Activated CD4-positive, alpha-beta memory T cell treated with anti-CD3 and anti-CD28 coated beads, Interleukin-2, amount 10 ng/mL, durations not matched to agents 7 days and 5 days (primary cell): ENCODE measurements around the gene NDEL1. TPM values are rescaled to one million over a fixed set of nuclear protein-coding genes. Genes with fewer than 3 reads are reported as not detected.

Experiments used
- CTCF ChIA-PET: fragments of 350-600 bp; sonication (Branson Sonifier 250); formaldehyde crosslinking; loops from one replicate; lab custom pipeline; 2021; ENCODE audit warnings: antibody characterized with exemption, inconsistent platforms; lab: Charles Lee
- POLR2A ChIA-PET: fragments of 350-600 bp; sonication (Branson Sonifier 250); formaldehyde crosslinking; loops from one replicate; lab custom pipeline; 2021; ENCODE audit warnings: antibody characterized with exemption; lab: Charles Lee
- DNase-seq: peaks from one replicate; pipeline ENCODE4 v3.0.0-alpha.2; 2020
- H3K27ac Mint-ChIP-seq: one replicate; pipeline ENCODE4 v1.8.0; 2021; ENCODE audit warnings: mild to moderate bottlenecking, mixed read lengths
- H3K27me3 Mint-ChIP-seq: one replicate; pipeline ENCODE4 v1.8.0; 2021; ENCODE audit warnings: mixed read lengths
- H3K36me3 Mint-ChIP-seq: one replicate; pipeline ENCODE4 v1.8.0; 2021; ENCODE audit warnings: low read depth, mixed read lengths
- H3K4me1 Mint-ChIP-seq: one replicate; pipeline ENCODE4 v1.8.0; 2021; ENCODE audit warnings: mixed read lengths
- H3K4me3 Mint-ChIP-seq: one replicate; pipeline ENCODE4 v1.8.0; 2021; ENCODE audit warnings: mild to moderate bottlenecking, mixed read lengths
- H3K9me3 Mint-ChIP-seq: one replicate; pipeline ENCODE4 v1.8.0; 2021; ENCODE audit warnings: mixed read lengths
- total RNA-seq, 2 experiments: library from RNA; stranded (reverse); gene quantifications; one replicate each; pipeline ENCODE4 v1.2.3, GENCODE V29; 2021

The NDEL1 gene
- total RNA-seq, 2 experiments from 2014 or later: 63.5 to 64.0 TPM

- Mint-ChIP-seq H3K9me3 (no peaks in the 10 kb centered on the region), H3K4me1 (no peaks in the 10 kb centered on the region), H3K36me3 (peaks cover 57% of the 10 kb centered on the region), H3K27me3 (no peaks in the 10 kb centered on the region), H3K27ac (no peak overlapping the region), H3K4me3 (no peak overlapping the region)
- no peak for DNase-seq
- POLR2A ChIA-PET: interaction anchor here (0.8 kb wide), 1 partner anchor 361 kb away, joined by 3 read pairs; no protein-coding TSS in a partner anchor
- CTCF ChIA-PET: interaction anchor here (0.9 kb wide), 1 partner anchor 66 kb away, joined by 3 read pairs; no protein-coding TSS in a partner anchor
Measured at GRCh38 chr17:8475781-8476180, 40.1 kb downstream of the NDEL1 start.

GRCh38 chr17:8476741-8477140 lies 41.1 kb downstream of the NDEL1 start:
- no peak overlapping the region for H3K4me3 Mint-ChIP-seq
- peaks cover 58% of the 10 kb centered on the region for H3K36me3 Mint-ChIP-seq
- DNase-seq: no peak
- H3K27ac Mint-ChIP-seq: no peak overlapping the region
- no peaks in the 10 kb centered on the region for H3K27me3 Mint-ChIP-seq
- ChIA-PET POLR2A (no interaction called here), CTCF (no interaction called here)
- no peaks in the 10 kb centered on the region for H3K9me3 Mint-ChIP-seq
- H3K4me1 Mint-ChIP-seq: no peaks in the 10 kb centered on the region

- Mint-ChIP-seq H3K27me3 (no peaks in the 10 kb centered on the region), H3K4me1 (no peaks in the 10 kb centered on the region), H3K4me3 (no peak overlapping the region), H3K36me3 (peaks cover 59% of the 10 kb centered on the region), H3K27ac (no peak overlapping the region), H3K9me3 (peaks cover under 1% of the 10 kb centered on the region)
- DNase-seq: no peak
- ChIA-PET CTCF (no interaction called here), POLR2A (no interaction called here)
Measured at GRCh38 chr17:8477171-8477570, 41.5 kb downstream of the NDEL1 start.

GRCh38 chr17:8477715-8478441 lies 42.2 kb downstream of the NDEL1 start:
- ChIA-PET POLR2A (no interaction called here), CTCF (no interaction called here)
- DNase-seq: no peak
- H3K36me3 Mint-ChIP-seq: peaks cover 64% of the 10 kb centered on the region
- no peak overlapping the region for H3K27ac Mint-ChIP-seq
- H3K9me3 Mint-ChIP-seq: peaks cover 6% of the 10 kb centered on the region
- H3K4me3 Mint-ChIP-seq: no peak overlapping the region
- H3K27me3 Mint-ChIP-seq: no peaks in the 10 kb centered on the region
- no peaks in the 10 kb centered on the region for H3K4me1 Mint-ChIP-seq

- Mint-ChIP-seq H3K36me3 (peaks cover 63% of the 10 kb centered on the region), H3K4me1 (no peaks in the 10 kb centered on the region), H3K27me3 (no peaks in the 10 kb centered on the region), H3K9me3 (peaks cover 14% of the 10 kb centered on the region), H3K27ac (no peak overlapping the region), H3K4me3 (no peak overlapping the region)
- ChIA-PET POLR2A (no interaction called here), CTCF (interaction anchor here (0.5 to 1.1 kb wide), 2 partner anchors 96 to 166 kb away, joined by 3 read pairs; no protein-coding TSS in a partner anchor)
- no peak for DNase-seq
Measured at GRCh38 chr17:8479431-8479947, 43.8 kb downstream of the NDEL1 start.

GRCh38 chr17:8480011-8480976 lies 44.6 kb downstream of the NDEL1 start:
- H3K4me1 Mint-ChIP-seq: no peaks in the 10 kb centered on the region
- peaks cover 19% of the 10 kb centered on the region for H3K9me3 Mint-ChIP-seq
- no peaks in the 10 kb centered on the region for H3K27me3 Mint-ChIP-seq
- ChIA-PET POLR2A (no interaction called here), CTCF (interaction anchor here (1.1 kb wide), 1 partner anchor 97 kb away, joined by 3 read pairs; no protein-coding TSS in a partner anchor)
- no peak overlapping the region for H3K27ac Mint-ChIP-seq
- peaks cover 60% of the 10 kb centered on the region for H3K36me3 Mint-ChIP-seq
- H3K4me3 Mint-ChIP-seq: no peak overlapping the region
- DNase-seq: no peak

GRCh38 chr17:8481089-8481488 lies 45.4 kb downstream of the NDEL1 start:
- Mint-ChIP-seq H3K27ac (no peak overlapping the region), H3K27me3 (no peaks in the 10 kb centered on the region), H3K36me3 (peaks cover 53% of the 10 kb centered on the region), H3K4me3 (no peak overlapping the region), H3K9me3 (peaks cover 19% of the 10 kb centered on the region), H3K4me1 (no peaks in the 10 kb centered on the region)
- ChIA-PET POLR2A (no interaction called here), CTCF (no interaction called here)
- DNase-seq: no peak

- CTCF ChIA-PET: no interaction called here
- no peaks in the 10 kb centered on the region for H3K27me3 Mint-ChIP-seq
- DNase-seq: no peak
- no peak overlapping the region for H3K4me3 Mint-ChIP-seq
- POLR2A ChIA-PET: no interaction called here
- H3K4me1 Mint-ChIP-seq: no peaks in the 10 kb centered on the region
- H3K36me3 Mint-ChIP-seq: peaks cover 55% of the 10 kb centered on the region
- peaks cover 19% of the 10 kb centered on the region for H3K9me3 Mint-ChIP-seq
- H3K27ac Mint-ChIP-seq: no peak overlapping the region
Measured at GRCh38 chr17:8481703-8482102, 46.0 kb downstream of the NDEL1 start.

GRCh38 chr17:8482546-8482945 lies 46.9 kb downstream of the NDEL1 start:
- peaks cover 19% of the 10 kb centered on the region for H3K9me3 Mint-ChIP-seq
- peaks cover 59% of the 10 kb centered on the region for H3K36me3 Mint-ChIP-seq
- H3K4me3 Mint-ChIP-seq: no peak overlapping the region
- ChIA-PET CTCF (no interaction called here), POLR2A (no interaction called here)
- H3K4me1 Mint-ChIP-seq: no peaks in the 10 kb centered on the region
- no peak overlapping the region for H3K27ac Mint-ChIP-seq
- DNase-seq: no peak
- H3K27me3 Mint-ChIP-seq: no peaks in the 10 kb centered on the region

GRCh38 chr17:8484465-8484864 lies 48.8 kb downstream of the NDEL1 start:
- CTCF ChIA-PET: no interaction called here
- Mint-ChIP-seq H3K36me3 (peaks cover 53% of the 10 kb centered on the region), H3K27ac (no peak overlapping the region), H3K9me3 (peaks cover 19% of the 10 kb centered on the region), H3K4me1 (no peaks in the 10 kb centered on the region), H3K4me3 (no peak overlapping the region), H3K27me3 (no peaks in the 10 kb centered on the region)
- DNase-seq: no peak
- POLR2A ChIA-PET: no interaction called here

GRCh38 chr17:8485491-8485890 lies 49.8 kb downstream of the NDEL1 start:
- no peak for DNase-seq
- peaks cover 19% of the 10 kb centered on the region for H3K9me3 Mint-ChIP-seq
- H3K4me3 Mint-ChIP-seq: no peak overlapping the region
- POLR2A ChIA-PET: no interaction called here
- H3K27me3 Mint-ChIP-seq: no peaks in the 10 kb centered on the region
- H3K27ac Mint-ChIP-seq: no peak overlapping the region
- CTCF ChIA-PET: interaction anchor here (1.1 kb wide), 1 partner anchor 76 kb away, joined by 4 read pairs; no protein-coding TSS in a partner anchor
- no peaks in the 10 kb centered on the region for H3K4me1 Mint-ChIP-seq
- peaks cover 45% of the 10 kb centered on the region for H3K36me3 Mint-ChIP-seq

GRCh38 chr17:8487130-8487645 lies 51.5 kb downstream of the NDEL1 start:
- no peaks in the 10 kb centered on the region for H3K27me3 Mint-ChIP-seq
- H3K36me3 Mint-ChIP-seq: peaks cover 32% of the 10 kb centered on the region
- no peak overlapping the region for H3K27ac Mint-ChIP-seq
- H3K4me3 Mint-ChIP-seq: no peak overlapping the region
- peaks cover 18% of the 10 kb centered on the region for H3K9me3 Mint-ChIP-seq
- DNase-seq: no peak
- no peaks in the 10 kb centered on the region for H3K4me1 Mint-ChIP-seq
- POLR2A ChIA-PET: no interaction called here
- CTCF ChIA-PET: no interaction called here

- H3K9me3 Mint-ChIP-seq: peaks cover 15% of the 10 kb centered on the region
- POLR2A ChIA-PET: interaction anchor here (0.8 kb wide), 1 partner anchor 14 kb away, joined by 3 read pairs; no protein-coding TSS in a partner anchor
- no peak overlapping the region for H3K4me3 Mint-ChIP-seq
- H3K27ac Mint-ChIP-seq: no peak overlapping the region
- H3K36me3 Mint-ChIP-seq: peaks cover 29% of the 10 kb centered on the region
- no peaks in the 10 kb centered on the region for H3K27me3 Mint-ChIP-seq
- H3K4me1 Mint-ChIP-seq: no peaks in the 10 kb centered on the region
- CTCF ChIA-PET: no interaction called here
- DNase-seq: no peak
Measured at GRCh38 chr17:8487743-8488142, 52.1 kb downstream of the NDEL1 start.
